Measurements from ENCODE around the gene NANOGP8. TPM values are rescaled to one million over a fixed set of nuclear protein-coding genes. Genes with fewer than 3 reads are reported as not detected.
"Not testable (repeated sequence)": the region's sequence is repeated elsewhere in the genome, so short reads cannot be mapped to it uniquely, and the experiment has no call there.

The NANOGP8 gene
- total RNA-seq (2022) (not detected in 2 replicates), Bru-seq, nascent RNA (percentile 35 among the genes with signal in this experiment), BruChase-seq, experiment 1, labeled RNA remaining after a 2-hour chase (percentile 50 among the genes with signal in this experiment), BruChase-seq, experiment 2, labeled RNA remaining after a 6-hour chase (percentile 28 among the genes with signal in this experiment)
- long read RNA-seq, result 0 reads

GRCh38 chr15:35085176-35085919 lies at the start of gene NANOGP8:
Gene NANOGP8, minus strand, starts transcription at chr15:35085295. Its CDS starts 185 bp downstream, at chr15:35085110.
- H3K27ac Mint-ChIP-seq (ENCODE audit: unreplicated experiment); H3K4me1 Mint-ChIP-seq (ENCODE audit: low read depth, unreplicated experiment); H3K4me1 ChIP-seq; H3K27me3 ChIP-seq (replicated peaks; ENCODE audit: control insufficient read depth, insufficient read depth, low read length); intact Hi-C loops (cut with micrococcal nuclease; ENCODE audit: unreplicated experiment); H3K4me3 ChIP-seq (ENCODE audit: low read depth, low read length); H3K4me3 Mint-ChIP-seq (ENCODE audit: unreplicated experiment); H3K36me3 ChIP-seq (ENCODE audit: control insufficient read depth, insufficient read depth, low read length); POLR2A ChIA-PET; CTCF ChIA-PET; BruUV-seq (replicated peaks); H3K9me3 Mint-ChIP-seq (ENCODE audit: unreplicated experiment); H3K27me3 Mint-ChIP-seq (ENCODE audit: insufficient read depth, unreplicated experiment); H3K36me3 Mint-ChIP-seq (ENCODE audit: insufficient read depth, unreplicated experiment); H3K9me3 ChIP-seq; DNase-seq: not testable (repeated sequence)

GRCh38 chr15:35134299-35134698 lies 49.2 kb upstream of the NANOGP8 start:
- intact Hi-C loops (cut with micrococcal nuclease; ENCODE audit: unreplicated experiment), result no loop called here
- Mint-ChIP-seq H3K36me3 (ENCODE audit: insufficient read depth, unreplicated experiment) (no peaks in the 10 kb centered on the region), H3K27ac (ENCODE audit: unreplicated experiment) (no peak overlapping the region), H3K9me3 (ENCODE audit: unreplicated experiment) (peaks cover 9% of the 10 kb centered on the region), H3K27me3 (ENCODE audit: insufficient read depth, unreplicated experiment) (peaks cover 3% of the 10 kb centered on the region), H3K4me1 (ENCODE audit: low read depth, unreplicated experiment) (peaks cover 6% of the 10 kb centered on the region), H3K4me3 (ENCODE audit: unreplicated experiment) (no peak overlapping the region)
- no peaks in the 10 kb centered on the region; the same call in 1 of the 2 replicates for H3K4me1 ChIP-seq
- TF ChIP-seq CTCF (IDR thresholded peaks at IDR 0.05; ENCODE audit: insufficient read depth in 1 of 2, low read depth in 1 of 2, low read length in 1 of 2, severe bottlenecking in 1 of 2, unreplicated experiment in 1 of 2), result no peak
- CTCF ChIA-PET, result no interaction called here
- POLR2A ChIA-PET, result no interaction called here
- BruUV-seq (replicated peaks), result no TSS peak
- no peaks in the 10 kb centered on the region for H3K9me3 ChIP-seq
- DNase-seq, result no peak
- H3K27me3 ChIP-seq (replicated peaks; ENCODE audit: control insufficient read depth, insufficient read depth, low read length), result no peaks in the 10 kb centered on the region
- H3K4me3 ChIP-seq (ENCODE audit: low read depth, low read length), result no peak overlapping the region
- H3K36me3 ChIP-seq (ENCODE audit: control insufficient read depth, insufficient read depth, low read length), result no peaks in the 10 kb centered on the region

GRCh38 chr15:35130245-35130644 lies 45.1 kb upstream of the NANOGP8 start:
- intact Hi-C loops (cut with micrococcal nuclease; ENCODE audit: unreplicated experiment), result no loop called here
- H3K9me3 Mint-ChIP-seq (ENCODE audit: unreplicated experiment), result peaks cover 9% of the 10 kb centered on the region
- no peak for DNase-seq
- no peaks in the 10 kb centered on the region for H3K36me3 Mint-ChIP-seq (ENCODE audit: insufficient read depth, unreplicated experiment)
- ChIA-PET POLR2A (no interaction called here), CTCF (no interaction called here)
- Histone ChIP-seq H3K4me1 (no peaks in the 10 kb centered on the region; the same call in 1 of the 2 replicates), H3K27me3 (replicated peaks; ENCODE audit: control insufficient read depth, insufficient read depth, low read length) (no peaks in the 10 kb centered on the region), H3K9me3 (no peaks in the 10 kb centered on the region), H3K4me3 (ENCODE audit: low read depth, low read length) (no peak overlapping the region), H3K36me3 (ENCODE audit: control insufficient read depth, insufficient read depth, low read length) (no peaks in the 10 kb centered on the region)
- BruUV-seq (replicated peaks), result no TSS peak
- no peak overlapping the region for H3K4me3 Mint-ChIP-seq (ENCODE audit: unreplicated experiment)
- peaks cover 6% of the 10 kb centered on the region for H3K4me1 Mint-ChIP-seq (ENCODE audit: low read depth, unreplicated experiment)
- TF ChIP-seq CTCF (IDR thresholded peaks at IDR 0.05; ENCODE audit: insufficient read depth in 1 of 2, low read depth in 1 of 2, low read length in 1 of 2, severe bottlenecking in 1 of 2, unreplicated experiment in 1 of 2), result no peak
- peaks cover 5% of the 10 kb centered on the region for H3K27me3 Mint-ChIP-seq (ENCODE audit: insufficient read depth, unreplicated experiment)
- no peak overlapping the region for H3K27ac Mint-ChIP-seq (ENCODE audit: unreplicated experiment)
